ENCODE data around the gene CTCFL.

Gene CTCFL

GRCh38 chr20:57482148-57482547 is 42.8 kb downstream of the CTCFL start:
- no peak for DNase-seq (ENCODE audit: low read depth)
- no peak for TF ChIP-seq CTCF (IDR thresholded peaks at IDR 0.05; ENCODE audit: insufficient read depth, low read depth, low read length, missing control alignments)
- H3K4me3 ChIP-seq (ENCODE audit: low read length) = no peak overlapping the region

GRCh38 chr20:57481281-57481711 is 43.6 kb downstream of the CTCFL start:
- no peak for DNase-seq (ENCODE audit: low read depth)
- H3K4me3 ChIP-seq (ENCODE audit: low read length) = no peak overlapping the region
- no peak for TF ChIP-seq CTCF (IDR thresholded peaks at IDR 0.05; ENCODE audit: insufficient read depth, low read depth, low read length, missing control alignments)

GRCh38 chr20:57480444-57481160 is 44.3 kb downstream of the CTCFL start:
- no peak overlapping the region for H3K4me3 ChIP-seq (ENCODE audit: low read length)
- TF ChIP-seq CTCF (IDR thresholded peaks at IDR 0.05; ENCODE audit: insufficient read depth, low read depth, low read length, missing control alignments) = no peak
- no peak for DNase-seq (ENCODE audit: low read depth)

- H3K4me3 ChIP-seq (ENCODE audit: low read length) = no peak overlapping the region
- no peak for TF ChIP-seq CTCF (IDR thresholded peaks at IDR 0.05; ENCODE audit: insufficient read depth, low read depth, low read length, missing control alignments)
- no peak for DNase-seq (ENCODE audit: low read depth)
Measured at GRCh38 chr20:57479196-57479595, 45.7 kb downstream of the CTCFL start.

GRCh38 chr20:57478176-57478575 is 46.8 kb downstream of the CTCFL start:
- H3K4me3 ChIP-seq (ENCODE audit: low read length) = no peak overlapping the region
- TF ChIP-seq CTCF (IDR thresholded peaks at IDR 0.05; ENCODE audit: insufficient read depth, low read depth, low read length, missing control alignments) = no peak
- no peak for DNase-seq (ENCODE audit: low read depth)

GRCh38 chr20:57476641-57477461 is 48.1 kb downstream of the CTCFL start:
- DNase-seq (ENCODE audit: low read depth) = no peak
- no peak overlapping the region for H3K4me3 ChIP-seq (ENCODE audit: low read length)
- no peak for TF ChIP-seq CTCF (IDR thresholded peaks at IDR 0.05; ENCODE audit: insufficient read depth, low read depth, low read length, missing control alignments)
